Activated T-helper 1 cell treated with anti-CD3 and anti-CD28 coated beads, Interleukin-2, amount 50 U/mL, for 16 hours (primary cell): ENCODE measurements around the gene FHOD3.
"Not testable (repeated sequence)": the region's sequence is repeated elsewhere in the genome, so short reads cannot be mapped to it uniquely, and the experiment has no call there.

Experiments
- DNase-seq, 2 donors: peaks; one replicate each; pipeline ENCODE4 v3.0.0-alpha.2; 2020; ENCODE audit warnings: low read depth in 1 of 2, low spot score in 1 of 2

The FHOD3 gene

GRCh38 chr18:36812678-36813077 lies 515.2 kb downstream of the FHOD3 start:
- DNase-seq, result no peak

DNA sequence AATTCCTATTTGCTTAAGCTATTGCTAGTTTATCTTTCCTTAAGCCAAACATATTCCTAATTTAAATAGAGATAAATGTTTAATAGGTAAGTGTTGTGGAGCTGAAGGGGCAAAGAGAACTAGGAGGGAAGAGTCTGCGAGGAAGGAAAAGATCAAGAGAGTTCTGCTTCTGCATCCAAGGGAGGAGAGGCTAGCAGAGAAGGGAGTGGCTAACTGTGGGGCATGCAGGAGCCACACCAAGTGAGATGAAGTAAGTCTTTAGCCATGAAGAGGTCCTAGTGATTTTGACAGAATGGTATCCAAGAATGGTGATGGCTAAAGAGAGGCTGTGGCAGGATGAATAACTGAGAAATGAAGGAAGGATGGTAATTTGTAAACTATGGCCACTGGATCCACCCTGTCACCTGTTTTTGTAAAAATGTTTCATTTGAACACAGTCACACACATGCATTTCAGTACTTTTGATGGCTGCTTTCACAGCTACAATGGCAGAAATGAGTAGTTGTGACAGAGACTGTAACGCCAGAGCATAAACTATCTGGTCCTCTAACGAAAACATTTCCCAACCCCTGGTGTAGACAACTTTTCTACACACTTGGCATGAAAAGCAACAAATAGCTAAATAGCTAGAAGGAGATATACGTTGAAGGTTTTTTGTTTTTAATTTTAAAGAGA lies 515.7 kb downstream of the FHOD3 start:
- DNase-seq, result no peak

DNA sequence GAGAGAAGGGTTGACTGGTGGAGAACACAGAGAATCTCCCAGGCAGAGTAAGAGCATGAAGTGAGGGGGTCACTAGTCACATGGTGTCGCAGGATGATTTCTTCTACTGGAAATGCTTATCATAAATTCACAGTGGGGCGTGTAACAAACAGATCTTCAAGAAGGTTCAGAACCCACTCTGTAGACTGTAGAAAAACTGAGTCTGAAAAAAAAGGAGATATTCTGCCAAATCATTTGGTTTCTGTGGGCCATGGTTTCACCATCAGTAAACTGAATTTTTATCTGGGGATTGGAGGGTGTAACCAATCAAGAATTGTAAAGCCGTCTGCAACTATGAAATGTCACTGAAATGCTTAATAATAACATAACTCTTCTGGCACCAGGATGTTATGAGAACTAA lies 516.3 kb downstream of the FHOD3 start:
- DNase-seq, result no peak

DNA sequence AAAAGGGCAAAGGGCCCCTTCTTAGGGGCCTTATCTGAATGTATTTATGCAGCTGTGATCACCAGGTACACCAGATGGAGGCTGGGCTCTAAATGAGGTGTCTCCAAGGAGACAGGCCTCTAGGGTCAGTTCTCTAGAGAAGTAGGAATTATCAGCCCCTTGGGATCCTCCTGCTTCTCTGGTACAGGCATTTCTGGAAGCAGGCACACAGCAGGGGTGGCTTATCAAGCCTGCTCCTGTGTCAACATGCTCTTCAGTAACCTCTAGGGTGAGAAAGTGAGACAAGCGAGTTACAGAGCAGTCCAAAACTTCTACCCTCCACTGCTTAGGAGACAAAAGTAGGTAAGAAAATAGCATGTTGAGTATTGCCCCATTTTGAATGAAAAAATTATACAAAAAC lies 517.5 kb downstream of the FHOD3 start:
- DNase-seq, result no peak

DNA sequence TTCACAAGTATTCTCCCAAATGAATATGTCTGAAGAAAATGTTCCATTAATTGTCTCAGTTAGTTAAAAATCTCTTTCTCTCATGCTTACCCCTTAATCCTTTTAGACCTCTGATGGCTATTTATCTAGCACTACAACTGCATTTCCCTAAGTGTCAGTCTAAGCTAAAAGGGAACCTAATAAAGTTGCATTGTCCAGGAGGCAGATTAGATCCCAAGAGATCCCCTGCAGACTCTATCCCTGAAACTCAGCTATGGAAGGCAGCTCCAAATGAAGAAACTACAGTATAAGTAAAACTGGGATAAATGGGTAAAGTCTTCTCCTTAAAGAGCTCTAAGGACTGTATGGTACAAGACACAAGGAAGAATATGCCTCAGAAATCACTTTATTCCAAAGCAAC lies 518.6 kb downstream of the FHOD3 start:
- DNase-seq, result not testable (repeated sequence)

DNA sequence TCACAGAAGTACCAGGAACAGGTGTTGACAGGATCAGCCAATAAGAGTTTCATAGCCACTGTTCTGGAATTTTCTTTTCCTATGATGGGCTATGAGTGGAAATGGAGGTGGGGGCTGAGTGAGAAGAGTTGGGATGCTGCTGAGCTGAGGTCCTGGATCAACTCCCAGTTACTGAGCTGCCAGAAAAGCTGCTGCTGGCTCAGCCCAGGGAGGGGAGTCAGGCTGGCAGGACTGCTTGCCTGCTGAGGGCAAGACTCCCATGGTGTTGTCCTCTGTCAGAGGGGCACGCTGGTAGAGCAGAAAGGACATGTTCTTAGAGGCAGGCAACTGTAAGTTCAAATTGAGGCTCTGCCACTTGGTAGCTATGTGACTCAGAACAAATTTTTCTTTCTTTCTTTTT lies 519.5 kb downstream of the FHOD3 start:
- DNase-seq, result no peak

DNA sequence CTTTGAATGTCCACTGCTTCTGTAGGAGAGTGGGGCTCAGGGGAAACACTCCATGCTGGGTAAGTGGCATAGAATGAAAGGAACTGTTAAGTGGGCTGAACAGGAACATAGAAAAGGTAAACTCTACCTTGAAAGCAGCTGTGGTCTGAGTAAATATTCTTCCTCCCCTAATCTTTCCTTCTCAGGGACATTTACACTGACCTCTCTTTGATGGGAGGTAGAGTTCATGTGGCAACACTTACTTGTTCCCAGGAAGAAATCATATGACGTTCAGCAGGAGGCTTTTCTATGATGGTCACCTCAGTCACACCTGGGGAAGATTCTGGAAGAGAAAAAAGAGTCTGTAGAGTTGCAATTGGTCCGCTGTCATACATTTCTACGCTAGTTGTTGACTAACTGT lies 521.1 kb downstream of the FHOD3 start:
- DNase-seq, result no peak

DNA sequence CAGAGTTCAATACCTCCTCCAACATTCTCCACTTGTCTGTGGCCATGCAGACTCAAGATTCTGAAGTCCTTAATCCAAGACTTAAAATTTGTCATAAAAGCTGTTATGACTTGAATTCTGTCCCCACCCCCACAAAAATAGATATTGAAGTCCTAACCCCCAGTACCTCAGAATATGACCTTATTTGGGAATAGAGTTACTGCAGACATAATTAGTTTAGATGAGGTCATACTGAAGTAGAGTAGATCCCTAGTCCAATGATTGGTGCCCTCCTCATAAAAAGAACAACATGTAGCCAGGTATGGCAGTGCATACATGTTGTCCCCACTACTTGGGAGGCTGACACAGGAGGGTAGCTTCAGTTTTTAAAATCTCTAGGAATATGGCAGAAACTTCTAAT lies 522.1 kb downstream of the FHOD3 start:
- no peak for DNase-seq

DNA sequence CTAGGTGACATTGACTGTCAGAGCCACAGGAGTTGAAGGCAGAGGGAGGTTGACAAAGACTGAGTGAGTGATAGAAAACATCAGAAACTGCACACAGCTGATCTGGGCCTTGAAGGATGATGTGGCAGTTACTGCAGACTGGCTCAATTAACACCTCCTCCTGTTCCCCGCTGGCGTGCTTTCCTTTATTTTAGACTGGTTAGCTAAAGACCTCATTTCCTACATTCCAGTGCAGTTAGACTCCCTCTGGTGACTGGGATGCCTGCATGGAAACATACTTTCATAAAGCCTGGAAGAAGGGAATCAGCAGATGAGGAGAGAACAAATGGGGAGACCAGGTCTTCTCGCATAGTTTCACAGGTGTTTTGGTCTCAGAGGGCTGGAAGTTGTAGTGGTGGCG lies 524.2 kb downstream of the FHOD3 start:
- no peak for DNase-seq

DNA sequence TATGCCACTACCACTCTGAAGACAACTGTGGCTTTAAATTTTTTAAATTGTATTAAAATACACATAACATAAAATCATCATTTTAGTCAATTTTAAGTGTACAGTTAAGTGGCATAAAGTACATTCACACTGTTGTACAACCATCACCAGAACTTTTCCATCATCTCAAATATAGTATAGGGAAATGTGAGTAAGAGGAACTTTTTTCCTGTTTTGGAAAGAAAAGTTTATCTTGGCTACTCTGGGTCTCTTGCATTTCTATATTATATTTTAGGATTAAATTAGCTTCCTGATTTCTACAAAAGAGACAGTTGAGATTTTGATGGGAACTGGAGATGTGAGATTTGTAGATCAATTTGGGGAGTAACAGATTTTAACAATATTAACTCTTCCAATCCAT lies 528.0 kb downstream of the FHOD3 start:
- no peak for DNase-seq

- DNase-seq, result no peak
Observed at GRCh38 chr18:36826556-36826955, 529.0 kb downstream of the FHOD3 start.

GRCh38 chr18:36828157-36828629 lies 530.7 kb downstream of the FHOD3 start:
- DNase-seq, result peak in 1 of 2 donors; percentile 9

GRCh38 chr18:36828630-36829361 lies 531.3 kb downstream of the FHOD3 start, which contains the start of the genes KIAA1328 and TPGS2:
TSS of gene KIAA1328 (plus strand) at chr18:36829127. CDS start at chr18:36829139, 12 bp downstream.
TSS of gene TPGS2 (minus strand) at chr18:36829002. CDS start at chr18:36828767, 235 bp downstream.
- peak; percentile 69 to 81 for DNase-seq
